Fibroblast of skin of scalp (primary cell): ENCODE data around the gene CARMIL3. TPM values are rescaled to one million over a fixed set of nuclear protein-coding genes. Genes with fewer than 3 reads are reported as not detected.
"Not testable (repeated sequence)": the region's sequence is repeated elsewhere in the genome, so short reads cannot be mapped to it uniquely, and the experiment has no call there.

ENCODE experiments used
- DNase-seq: peaks from one replicate; pipeline ENCODE4 v3.0.0-alpha.2; 2013
- polyA plus RNA-seq, 2 experiments: library from polyadenylated mRNA; unstranded; fragments of 120-200 nt; gene quantifications; one replicate each; pipeline ENCODE4 v1.2.1, GENCODE V29; 2013; ENCODE audit not compliant: insufficient read length in 2 of 2

Gene CARMIL3
- polyA plus RNA-seq (2013, experiment 1 of 2; ENCODE audit: insufficient read length): 0.12 TPM
- 0.17 TPM for polyA plus RNA-seq (2013, experiment 2 of 2; ENCODE audit: insufficient read length)

- DNase-seq: peak; percentile 55
Observed at GRCh38 chr14:24051789-24052655, at the start of gene CARMIL3. CARMIL3 (plus strand) TSS chr14:24052009; CDS start chr14:24052154, 145 bp downstream.

GRCh38 chr14:24006471-24006816 is 45.4 kb upstream of the CARMIL3 start:
- not testable (repeated sequence) for DNase-seq

- peak; percentile 23 for DNase-seq
Observed at GRCh38 chr14:24006817-24007652, 44.8 kb upstream of the CARMIL3 start.

- no peak for DNase-seq
Observed at GRCh38 chr14:24011051-24011450, 40.8 kb upstream of the CARMIL3 start.

- not testable (repeated sequence) for DNase-seq
Observed at GRCh38 chr14:24012726-24013273, 39.0 kb upstream of the CARMIL3 start.

- peak; percentile 60 for DNase-seq
Observed at GRCh38 chr14:24013654-24014514, 37.9 kb upstream of the CARMIL3 start.

- DNase-seq: not testable (repeated sequence)
Observed at GRCh38 chr14:24015745-24016144, 36.1 kb upstream of the CARMIL3 start.

- not testable (repeated sequence) for DNase-seq
Observed at GRCh38 chr14:24018978-24019377, 32.8 kb upstream of the CARMIL3 start.

- not testable (repeated sequence) for DNase-seq
Observed at GRCh38 chr14:24019944-24020343, 31.9 kb upstream of the CARMIL3 start.

GRCh38 chr14:24020520-24020919 is 31.3 kb upstream of the CARMIL3 start:
- not testable (repeated sequence) for DNase-seq

GRCh38 chr14:24024939-24025418 is 26.8 kb upstream of the CARMIL3 start:
- DNase-seq: not testable (repeated sequence)

- DNase-seq: not testable (repeated sequence)
Observed at GRCh38 chr14:24029687-24030086, 22.1 kb upstream of the CARMIL3 start.

- not testable (repeated sequence) for DNase-seq
Observed at GRCh38 chr14:24031331-24031730, 20.5 kb upstream of the CARMIL3 start.

GRCh38 chr14:24032727-24033418 is 18.9 kb upstream of the CARMIL3 start:
- peak; percentile 73 for DNase-seq

GRCh38 chr14:24035769-24036168 is 16.0 kb upstream of the CARMIL3 start:
- DNase-seq: not testable (repeated sequence)

GRCh38 chr14:24036169-24036962 is 15.4 kb upstream of the CARMIL3 start:
- DNase-seq: peak; percentile 75

GRCh38 chr14:24036963-24037657 is 14.7 kb upstream of the CARMIL3 start:
- DNase-seq: not testable (repeated sequence)

GRCh38 chr14:24037658-24038037 is 14.2 kb upstream of the CARMIL3 start:
- DNase-seq: no peak

- DNase-seq: no peak
Observed at GRCh38 chr14:24038686-24039085, 13.1 kb upstream of the CARMIL3 start.

- DNase-seq: no peak
Observed at GRCh38 chr14:24040692-24041091, 11.1 kb upstream of the CARMIL3 start.
